HG02623 (cell line): ENCODE measurements around the gene AHRR.
"Not testable (repeated sequence)": the region's sequence is repeated elsewhere in the genome, so short reads cannot be mapped to it uniquely, and the experiment has no call there.

Experiments used
- ATAC-seq: cut with Tn5 transposase; IDR thresholded peaks from one replicate; pipeline ENCODE4 v1.9.1; 2021; ENCODE audit warnings: moderate library complexity; ENCODE audit not compliant: unreplicated experiment

The AHRR gene

DNA sequence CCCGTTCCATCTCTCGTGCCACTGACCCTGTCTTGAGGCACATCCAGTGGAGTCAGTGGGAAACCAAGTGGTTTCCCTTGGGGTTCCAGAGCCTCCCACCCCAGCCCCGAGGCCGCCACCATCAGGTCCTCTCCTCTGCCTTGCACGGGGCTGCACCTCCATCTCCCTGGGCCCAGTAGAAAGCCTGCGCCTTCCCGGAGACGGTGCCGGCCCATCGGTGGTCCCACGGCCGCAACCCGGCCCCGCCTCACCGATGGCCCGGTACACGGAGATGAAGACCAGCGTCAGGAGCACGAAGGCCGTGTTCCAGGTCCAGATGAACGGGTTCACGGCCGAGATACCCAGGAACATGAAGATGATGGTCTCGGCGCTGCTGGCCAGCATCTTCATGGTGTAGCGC is 161.5 kb downstream of the AHRR start:
- no peak for ATAC-seq

DNA sequence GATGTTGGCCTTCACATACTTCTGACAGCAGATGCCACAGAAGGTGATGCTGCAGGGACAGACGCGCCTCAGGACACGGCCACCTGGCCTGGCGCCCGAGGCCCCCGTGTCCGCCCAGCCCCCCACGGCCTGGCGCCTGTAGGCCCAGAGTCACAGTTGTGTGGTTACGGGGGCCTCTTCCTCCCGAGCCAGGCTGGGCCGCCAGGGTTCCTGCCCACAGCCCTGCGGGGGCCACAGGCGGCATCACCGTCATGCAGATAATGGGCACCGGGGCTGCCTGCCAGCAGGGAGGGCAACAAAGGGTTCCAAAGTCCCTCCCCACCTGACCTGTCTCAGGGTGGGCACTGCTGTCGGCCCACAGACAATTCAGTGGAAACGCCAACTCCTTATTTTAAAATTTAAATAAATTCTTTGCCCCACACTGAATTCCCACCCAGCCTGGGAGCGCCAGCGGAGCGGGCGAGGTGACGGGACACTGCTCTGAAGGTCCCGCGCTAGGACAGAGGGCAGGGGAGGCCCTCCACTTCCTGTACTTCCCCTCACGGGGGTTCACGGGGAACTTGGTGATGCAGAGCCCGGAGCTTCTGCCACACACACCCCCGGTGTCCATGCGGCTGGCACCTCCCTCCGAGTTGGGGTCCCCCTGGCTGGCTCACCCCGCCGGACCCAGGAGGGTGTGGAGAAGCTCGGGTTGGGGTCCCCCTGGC is 162.1 kb downstream of the AHRR start:
- no peak for ATAC-seq

DNA sequence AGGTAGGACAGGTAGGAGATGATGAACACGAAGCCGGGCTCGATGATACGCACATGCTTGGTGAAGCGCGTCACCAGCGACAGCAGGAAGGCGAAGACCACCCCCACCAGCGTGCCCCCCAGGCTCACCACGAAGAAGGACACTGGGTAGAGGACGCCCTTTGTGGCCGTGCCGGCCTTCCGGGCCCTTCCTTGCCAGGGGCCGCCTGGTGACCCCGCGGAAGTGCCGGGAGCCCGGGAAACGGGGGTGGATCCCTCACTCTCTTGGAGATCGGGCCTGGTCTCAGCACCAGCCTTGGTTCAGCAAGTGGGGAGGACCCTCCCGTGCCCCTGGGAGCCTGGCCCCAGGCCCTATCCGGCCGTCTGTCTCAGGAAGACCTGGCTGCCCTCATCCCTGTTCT is 163.0 kb downstream of the AHRR start:
- ATAC-seq: no peak

DNA sequence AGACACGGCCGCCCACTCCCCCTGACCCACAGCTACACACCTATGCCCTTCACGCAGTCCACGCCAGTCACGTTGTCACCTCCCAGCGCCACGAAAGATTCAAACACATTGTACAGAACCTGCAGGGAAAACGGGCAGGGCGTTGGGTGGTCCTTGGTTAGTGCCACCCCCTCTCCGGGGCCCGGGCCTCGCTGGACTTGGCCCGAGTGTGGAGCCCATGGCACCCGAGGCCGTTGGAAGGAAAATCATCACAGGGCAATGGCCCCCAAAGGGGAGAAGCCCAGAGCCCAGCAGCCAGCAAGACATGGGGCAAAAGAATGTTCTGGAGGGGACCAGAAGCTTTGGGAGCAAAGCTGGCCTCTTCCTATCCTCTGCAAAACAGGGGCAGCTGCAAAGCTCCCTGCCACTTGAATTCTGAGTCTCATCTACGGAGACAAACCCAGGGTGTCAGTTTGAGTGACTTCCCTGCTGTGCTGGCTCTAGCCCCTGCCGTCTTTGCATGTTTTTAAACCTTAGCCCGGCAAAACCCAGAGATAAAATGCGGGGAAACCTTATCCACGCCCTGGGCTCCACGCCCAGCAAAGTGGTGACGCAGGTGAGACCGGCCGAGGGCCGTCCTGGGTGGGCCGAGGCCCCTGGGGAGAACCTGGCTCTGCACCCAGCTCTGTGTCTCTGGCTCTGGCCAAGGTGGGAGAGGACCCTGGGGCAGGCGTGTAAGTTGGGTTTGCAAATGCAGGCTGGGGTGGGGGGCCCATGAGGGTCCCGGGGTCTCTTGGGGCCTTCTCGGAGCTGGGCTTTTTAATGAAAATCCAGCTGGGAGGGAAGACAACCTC is 163.8 kb downstream of the AHRR start:
- ATAC-seq: no peak

DNA sequence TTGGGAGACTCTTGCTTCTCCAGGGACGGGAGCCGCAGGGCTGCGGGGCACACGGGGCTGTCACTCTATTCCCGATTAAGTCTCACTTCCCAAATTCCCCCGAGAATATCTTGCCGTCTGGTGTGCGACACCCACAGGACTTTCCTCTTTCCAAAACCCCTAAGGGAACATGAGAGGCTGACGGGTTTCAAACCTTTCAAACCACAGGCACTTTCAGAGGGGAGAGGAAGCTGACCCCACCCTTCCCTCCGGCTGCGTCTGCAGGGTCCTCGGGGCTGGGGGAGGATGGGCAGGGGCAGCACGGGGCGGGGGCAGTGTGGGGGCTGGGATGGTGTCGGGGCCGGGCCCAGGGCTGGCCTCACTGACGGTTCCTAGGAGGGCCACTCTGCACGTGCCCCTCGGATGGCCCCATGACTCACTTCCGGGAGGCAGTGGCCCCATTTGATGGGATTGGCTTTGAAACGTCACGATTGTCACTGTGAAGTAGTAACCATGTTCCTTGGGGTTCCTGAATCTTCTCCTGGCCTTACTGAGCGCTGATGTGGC is 164.5 kb downstream of the AHRR start:
- ATAC-seq: no peak

DNA sequence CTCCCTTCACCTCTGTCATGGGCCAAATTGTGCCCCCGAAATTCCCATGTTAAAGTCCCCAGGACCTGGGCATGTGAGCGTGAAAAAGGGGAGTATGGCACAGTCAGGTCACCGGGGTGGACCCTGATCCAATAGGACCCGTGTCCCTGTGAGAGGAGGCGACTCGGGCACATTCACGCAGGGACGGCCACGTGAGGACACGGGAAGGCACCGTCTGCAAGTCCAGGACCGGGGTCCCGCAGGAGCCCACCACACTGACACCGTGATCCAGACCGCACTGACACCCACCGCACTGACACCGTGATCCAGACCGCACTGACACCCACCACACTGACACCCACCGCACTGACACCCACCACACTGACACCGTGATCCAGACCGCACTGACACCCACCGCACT is 165.1 kb downstream of the AHRR start:
- not testable (repeated sequence) for ATAC-seq
